Mesendoderm (in vitro differentiated cells): ENCODE measurements around the gene CXCL8.
"Not testable (repeated sequence)": the region's sequence is repeated elsewhere in the genome, so short reads cannot be mapped to it uniquely, and the experiment has no call there.

Source experiments
- DNase-seq: peaks from one replicate; pipeline ENCODE4 v3.0.0; 2013
- H2AK5ac ChIP-seq: 2 replicates; pipeline ENCODE4 v1.6.1; 2013; ENCODE audit warnings: low read length, inconsistent platforms
- H2BK120ac ChIP-seq: 2 replicates; pipeline ENCODE4 v1.6.1; 2013; ENCODE audit warnings: low read depth, mild to moderate bottlenecking, low read length, moderate library complexity, mixed read lengths
- H2BK15ac ChIP-seq: replicated peaks from 2 replicates; pipeline ENCODE4 v1.6.1; 2013; ENCODE audit warnings: low read depth, mild to moderate bottlenecking, moderate library complexity
- H2BK5ac ChIP-seq: 2 replicates; pipeline ENCODE4 v1.6.1; 2013; ENCODE audit warnings: low read length, inconsistent platforms
- H3K18ac ChIP-seq: 2 replicates; pipeline ENCODE4 v1.6.1; 2013; ENCODE audit warnings: mild to moderate bottlenecking, low read length, mixed read lengths
- H3K23ac ChIP-seq: one replicate; pipeline ENCODE4 v1.6.1; 2013; ENCODE audit warnings: low read length
- H3K27ac ChIP-seq: 2 replicates; pipeline ENCODE4 v1.5.1; 2013; ENCODE audit warnings: low read depth, mild to moderate bottlenecking, inconsistent platforms, low read length, moderate library complexity
- H3K27me3 ChIP-seq: 2 replicates; pipeline ENCODE4 v1.6.1; 2013; ENCODE audit warnings: low read length, control low read depth, mild to moderate bottlenecking, inconsistent platforms; ENCODE audit not compliant: insufficient read depth, poor library complexity
- H3K36me3 ChIP-seq: 2 replicates; pipeline ENCODE4 v1.6.1; 2013; ENCODE audit warnings: low read length, inconsistent platforms; ENCODE audit not compliant: control insufficient read depth, insufficient read depth
- H3K4ac ChIP-seq: one replicate; pipeline ENCODE4 v1.6.1; 2013; ENCODE audit warnings: low read depth, mild to moderate bottlenecking, low read length, moderate library complexity
- H3K4me1 ChIP-seq: 2 replicates; pipeline ENCODE4 v1.6.1; 2013; ENCODE audit warnings: low read depth, low read length, inconsistent platforms; ENCODE audit not compliant: control insufficient read depth
- H3K4me2 ChIP-seq: 2 replicates; pipeline ENCODE4 v1.6.1; 2013; ENCODE audit warnings: low read length
- H3K4me3 ChIP-seq: 2 replicates; pipeline ENCODE4 v1.5.1; 2013; ENCODE audit warnings: mild to moderate bottlenecking, low read length
- H3K56ac ChIP-seq: one replicate; pipeline ENCODE4 v1.6.1; 2013; ENCODE audit warnings: low read length
- H3K79me1 ChIP-seq: 2 replicates; pipeline ENCODE4 v1.6.1; 2013; ENCODE audit warnings: low read length, inconsistent platforms
- H3K79me2 ChIP-seq: 2 replicates; pipeline ENCODE4 v1.6.1; 2013; ENCODE audit warnings: mild to moderate bottlenecking, low read length; ENCODE audit not compliant: control insufficient read depth, insufficient read depth
- H3K9ac ChIP-seq: 2 replicates; pipeline ENCODE4 v1.6.1; 2013; ENCODE audit warnings: low read length, inconsistent platforms
- H4K5ac ChIP-seq: one replicate; pipeline ENCODE4 v1.6.1; 2013; ENCODE audit warnings: low read length
- H4K8ac ChIP-seq: one replicate; pipeline ENCODE4 v1.6.1; 2013; ENCODE audit warnings: low read depth, mild to moderate bottlenecking, control low read depth, low read length, moderate library complexity
- WGBS: extraction: QIAGEN DNeasy Blood & Tissue Kit; methylation state at CpG from one replicate; pipeline ENCODE4 v1.1.7; 2013; ENCODE audit warnings: low lambda C conversion rate, missing lambda C conversion rate; ENCODE audit not compliant: insufficient coverage; ENCODE audit errors: extremely low coverage; 5-methylcytosine and 5-hydroxymethylcytosine counted together

CXCL8 gene

GRCh38 chr4:73765296-73765695 lies 24.9 kb downstream of the CXCL8 start:
- DNase-seq, result no peak
- Histone ChIP-seq H4K8ac (no peak overlapping the region), H3K27me3 (no peaks in the 10 kb centered on the region), H3K4me2 (no peak overlapping the region), H3K4me3 (no peak overlapping the region), H2AK5ac (no peak overlapping the region), H3K27ac (no peak overlapping the region), H3K4ac (no peak overlapping the region), H3K36me3 (no peaks in the 10 kb centered on the region), H3K4me1 (no peaks in the 10 kb centered on the region), H3K18ac (no peak overlapping the region), H3K79me1 (no peaks in the 10 kb centered on the region), H3K56ac (no peak overlapping the region), H3K79me2 (no peaks in the 10 kb centered on the region), H4K5ac (no peak overlapping the region), H2BK15ac (no peak overlapping the region), H2BK120ac (no peak overlapping the region), H2BK5ac (no peak overlapping the region), H3K9ac (no peak overlapping the region), H3K23ac (no peak overlapping the region)
- WGBS, result no CpG with 5 or more reads among the region's 2 CpGs

DNA sequence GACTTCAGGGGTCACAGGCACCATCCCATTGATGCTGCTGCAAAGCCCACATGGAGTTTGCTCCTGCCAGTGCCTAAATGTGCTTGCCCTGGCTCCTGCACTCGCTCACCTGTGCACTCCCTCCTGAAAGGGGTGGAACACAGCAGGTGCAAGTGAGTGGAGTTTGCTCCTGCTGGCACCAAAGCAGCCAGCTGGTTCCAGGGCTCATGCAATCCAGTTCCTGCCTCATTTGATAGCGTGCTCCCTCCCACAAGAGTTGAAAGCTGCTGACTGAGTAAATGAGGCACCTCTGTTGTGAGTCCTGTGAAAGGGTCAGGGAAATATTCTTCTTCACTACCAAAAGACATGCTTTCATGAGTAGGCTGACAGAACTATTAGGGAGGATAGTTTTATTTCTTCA lies 30.5 kb downstream of the CXCL8 start:
- H3K9ac ChIP-seq, result no peak overlapping the region
- no peaks in the 10 kb centered on the region for H3K36me3 ChIP-seq
- DNase-seq, result no peak
- no peaks in the 10 kb centered on the region for H3K4me1 ChIP-seq
- WGBS, result no CpG with 5 or more reads among the region's 2 CpGs
- no peak overlapping the region for H3K4me3 ChIP-seq
- no peak overlapping the region for H4K8ac ChIP-seq
- H3K4me2 ChIP-seq, result no peak overlapping the region
- H2BK5ac ChIP-seq, result no peak overlapping the region
- no peaks in the 10 kb centered on the region for H3K79me2 ChIP-seq
- no peak overlapping the region for H3K56ac ChIP-seq
- no peak overlapping the region for H2BK120ac ChIP-seq
- H3K23ac ChIP-seq, result no peak overlapping the region
- H4K5ac ChIP-seq, result no peak overlapping the region
- H3K79me1 ChIP-seq, result no peaks in the 10 kb centered on the region
- H3K18ac ChIP-seq, result no peak overlapping the region
- H3K27me3 ChIP-seq, result no peaks in the 10 kb centered on the region
- no peak overlapping the region for H3K4ac ChIP-seq
- H2AK5ac ChIP-seq, result no peak overlapping the region
- no peak overlapping the region for H2BK15ac ChIP-seq
- H3K27ac ChIP-seq, result no peak overlapping the region

- no peak overlapping the region for H3K23ac ChIP-seq
- no peak overlapping the region for H2AK5ac ChIP-seq
- no peaks in the 10 kb centered on the region for H3K79me2 ChIP-seq
- H4K8ac ChIP-seq, result no peak overlapping the region
- no peak overlapping the region for H3K4me3 ChIP-seq
- H2BK5ac ChIP-seq, result no peak overlapping the region
- no peak overlapping the region for H3K9ac ChIP-seq
- DNase-seq, result no peak
- H3K4me1 ChIP-seq, result no peaks in the 10 kb centered on the region
- H3K4me2 ChIP-seq, result no peak overlapping the region
- WGBS, result no CpG with 5 or more reads among the region's 1 CpG
- H3K27me3 ChIP-seq, result no peaks in the 10 kb centered on the region
- H3K36me3 ChIP-seq, result no peaks in the 10 kb centered on the region
- no peak overlapping the region for H2BK120ac ChIP-seq
- no peak overlapping the region for H4K5ac ChIP-seq
- H3K79me1 ChIP-seq, result no peaks in the 10 kb centered on the region
- H3K27ac ChIP-seq, result no peak overlapping the region
- H3K18ac ChIP-seq, result no peak overlapping the region
- no peak overlapping the region for H2BK15ac ChIP-seq
- no peak overlapping the region for H3K56ac ChIP-seq
- H3K4ac ChIP-seq, result no peak overlapping the region
Observed at GRCh38 chr4:73772363-73772762, 32.0 kb downstream of the CXCL8 start.

DNA sequence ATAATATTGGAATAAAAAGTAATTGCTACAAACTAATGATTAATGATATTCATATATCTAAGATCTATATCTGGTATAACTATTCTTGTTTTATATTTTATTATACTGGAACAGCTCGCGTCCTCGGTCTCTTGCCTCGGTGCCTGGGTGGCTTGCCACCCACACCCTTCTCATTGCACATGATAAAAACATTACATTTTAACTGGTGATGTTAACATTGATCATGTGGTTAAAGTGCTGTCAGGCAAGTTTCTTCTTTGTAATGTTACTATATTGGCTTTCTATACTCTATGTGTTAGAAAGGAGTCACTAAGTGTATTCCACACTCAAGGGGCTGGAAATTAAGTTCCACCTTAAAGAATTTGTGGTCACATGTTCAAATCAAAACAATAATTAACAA lies 34.0 kb downstream of the CXCL8 start:
- H3K79me1 ChIP-seq, H2BK15ac ChIP-seq, H3K36me3 ChIP-seq, H4K8ac ChIP-seq, H3K27me3 ChIP-seq, H3K4me3 ChIP-seq, DNase-seq, H4K5ac ChIP-seq, H2BK120ac ChIP-seq, H3K9ac ChIP-seq, H2AK5ac ChIP-seq, H3K56ac ChIP-seq, H3K4ac ChIP-seq, H3K79me2 ChIP-seq, H3K18ac ChIP-seq, H3K4me2 ChIP-seq, H3K27ac ChIP-seq, H2BK5ac ChIP-seq, H3K23ac ChIP-seq, H3K4me1 ChIP-seq: not testable (repeated sequence)
- no CpG with 5 or more reads among the region's 4 CpGs for WGBS

- no peak overlapping the region for H3K56ac ChIP-seq
- no peak overlapping the region for H4K8ac ChIP-seq
- H3K4me1 ChIP-seq, result no peaks in the 10 kb centered on the region
- H3K79me2 ChIP-seq, result no peaks in the 10 kb centered on the region
- H3K23ac ChIP-seq, result no peak overlapping the region
- H2BK120ac ChIP-seq, result no peak overlapping the region
- no peak overlapping the region for H2BK15ac ChIP-seq
- no peak for DNase-seq
- WGBS, result no CpG with 5 or more reads among the region's 2 CpGs
- no peak overlapping the region for H3K27ac ChIP-seq
- no peak overlapping the region for H4K5ac ChIP-seq
- no peak overlapping the region for H3K4ac ChIP-seq
- no peak overlapping the region for H2BK5ac ChIP-seq
- no peaks in the 10 kb centered on the region for H3K27me3 ChIP-seq
- H3K36me3 ChIP-seq, result no peaks in the 10 kb centered on the region
- no peak overlapping the region for H3K4me2 ChIP-seq
- no peak overlapping the region for H3K4me3 ChIP-seq
- H3K79me1 ChIP-seq, result no peaks in the 10 kb centered on the region
- no peak overlapping the region for H3K9ac ChIP-seq
- no peak overlapping the region for H2AK5ac ChIP-seq
- no peak overlapping the region for H3K18ac ChIP-seq
Observed at GRCh38 chr4:73776321-73776729, 36.0 kb downstream of the CXCL8 start.

- H2BK15ac ChIP-seq, result no peak overlapping the region
- H3K4me1 ChIP-seq, result no peaks in the 10 kb centered on the region
- H3K79me2 ChIP-seq, result no peaks in the 10 kb centered on the region
- H3K79me1 ChIP-seq, result no peaks in the 10 kb centered on the region
- no peak overlapping the region for H3K56ac ChIP-seq
- no peak overlapping the region for H2AK5ac ChIP-seq
- H3K18ac ChIP-seq, result no peak overlapping the region
- no peak overlapping the region for H4K8ac ChIP-seq
- no CpG with 5 or more reads among the region's 3 CpGs for WGBS
- H3K27ac ChIP-seq, result no peak overlapping the region
- no peak overlapping the region for H3K4me3 ChIP-seq
- no peak overlapping the region for H3K23ac ChIP-seq
- no peak overlapping the region for H2BK120ac ChIP-seq
- H3K4ac ChIP-seq, result no peak overlapping the region
- no peak overlapping the region for H3K4me2 ChIP-seq
- H3K36me3 ChIP-seq, result no peaks in the 10 kb centered on the region
- DNase-seq, result no peak
- H3K9ac ChIP-seq, result no peak overlapping the region
- H3K27me3 ChIP-seq, result no peaks in the 10 kb centered on the region
- H4K5ac ChIP-seq, result no peak overlapping the region
- no peak overlapping the region for H2BK5ac ChIP-seq
Observed at GRCh38 chr4:73777612-73778011, 37.2 kb downstream of the CXCL8 start.
